ENCODE data around the gene TMA7. TPM values are rescaled to one million over a fixed set of nuclear protein-coding genes. Genes with fewer than 3 reads are reported as not detected.
A peak's percentile ranks its signal among the peaks of the same experiment; 100 is the strongest.
"Not testable (repeated sequence)": the region's sequence is repeated elsewhere in the genome, so short reads cannot be mapped to it uniquely, and the experiment has no call there.

Gene TMA7
- polyA plus RNA-seq, 1 donor from 2014 or later = 1,747 TPM

GRCh38 chr3:48473617-48473952 is 33.5 kb downstream of the TMA7 start:
- Histone ChIP-seq H3K9me3 (ENCODE audit: low read length) (no peaks in the 10 kb centered on the region), H2AFZ (ENCODE audit: low read depth, low read length) (peak overlapping the region; percentile 99), H3K36me3 (ENCODE audit: insufficient read depth, low read length) (no peaks in the 10 kb centered on the region), H3K27me3 (ENCODE audit: insufficient read depth, low read depth, low read length) (no peaks in the 10 kb centered on the region), H4K20me1 (ENCODE audit: insufficient read depth) (no peaks in the 10 kb centered on the region), H3K27ac (ENCODE audit: low read length) (peak overlapping the region; percentile 89), H3K79me2 (replicated peaks; ENCODE audit: insufficient read depth, low read length) (peaks cover 15% of the 10 kb centered on the region), H3K9ac (ENCODE audit: low read length) (peak overlapping the region; percentile 90), H3F3A (ENCODE audit: insufficient read depth, low read length, poor library complexity, severe bottlenecking) (no peaks in the 10 kb centered on the region), H3K4me2 (ENCODE audit: low read length) (no peak overlapping the region), H3K4me3 (ENCODE audit: low read length) (peak overlapping the region; percentile 73), H3K9me2 (ENCODE audit: insufficient read depth, low read length) (no peaks in the 10 kb centered on the region)
- no peak for TF ChIP-seq EZH2 (IDR thresholded peaks at IDR 0.05; ENCODE audit: borderline replicate concordance, insufficient read depth, low read length, poor library complexity, severe bottlenecking)
- no peak for TF ChIP-seq SMC3 (conservative IDR thresholded peaks at IDR 0.05; ENCODE audit: poor library complexity)
- no peak for TF ChIP-seq MXI1 (conservative IDR thresholded peaks at IDR 0.05; ENCODE audit: poor library complexity, severe bottlenecking)
- TF ChIP-seq POLR2AphosphoS5 (IDR thresholded peaks at IDR 0.05) = no peak
- no peak for TF ChIP-seq REST (IDR thresholded peaks at IDR 0.05; ENCODE audit: borderline replicate concordance)
- TF ChIP-seq EP300 (conservative IDR thresholded peaks at IDR 0.05; ENCODE audit: poor library complexity, severe bottlenecking) = no peak
- no peak for TF ChIP-seq RAD21 (conservative IDR thresholded peaks at IDR 0.05)
- TF ChIP-seq, protein P1, sequence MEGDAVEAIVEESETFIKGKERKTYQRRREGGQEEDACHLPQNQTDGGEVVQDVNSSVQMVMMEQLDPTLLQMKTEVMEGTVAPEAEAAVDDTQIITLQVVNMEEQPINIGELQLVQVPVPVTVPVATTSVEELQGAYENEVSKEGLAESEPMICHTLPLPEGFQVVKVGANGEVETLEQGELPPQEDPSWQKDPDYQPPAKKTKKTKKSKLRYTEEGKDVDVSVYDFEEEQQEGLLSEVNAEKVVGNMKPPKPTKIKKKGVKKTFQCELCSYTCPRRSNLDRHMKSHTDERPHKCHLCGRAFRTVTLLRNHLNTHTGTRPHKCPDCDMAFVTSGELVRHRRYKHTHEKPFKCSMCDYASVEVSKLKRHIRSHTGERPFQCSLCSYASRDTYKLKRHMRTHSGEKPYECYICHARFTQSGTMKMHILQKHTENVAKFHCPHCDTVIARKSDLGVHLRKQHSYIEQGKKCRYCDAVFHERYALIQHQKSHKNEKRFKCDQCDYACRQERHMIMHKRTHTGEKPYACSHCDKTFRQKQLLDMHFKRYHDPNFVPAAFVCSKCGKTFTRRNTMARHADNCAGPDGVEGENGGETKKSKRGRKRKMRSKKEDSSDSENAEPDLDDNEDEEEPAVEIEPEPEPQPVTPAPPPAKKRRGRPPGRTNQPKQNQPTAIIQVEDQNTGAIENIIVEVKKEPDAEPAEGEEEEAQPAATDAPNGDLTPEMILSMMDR (IDR thresholded peaks at IDR 0.05; ENCODE audit: poor library complexity, severe bottlenecking) = no peak
- no peak for TF ChIP-seq TAF1 (IDR thresholded peaks at IDR 0.05; ENCODE audit: low read depth)

- H3K9me2 ChIP-seq (ENCODE audit: insufficient read depth, low read length); H3K27ac ChIP-seq (ENCODE audit: low read length); H3K4me2 ChIP-seq (ENCODE audit: low read length); H3K9ac ChIP-seq (ENCODE audit: low read length); H3K36me3 ChIP-seq (ENCODE audit: insufficient read depth, low read length); H3F3A ChIP-seq (ENCODE audit: insufficient read depth, low read length, poor library complexity, severe bottlenecking); H4K20me1 ChIP-seq (ENCODE audit: insufficient read depth); H2AFZ ChIP-seq (ENCODE audit: low read depth, low read length); H3K9me3 ChIP-seq (ENCODE audit: low read length); H3K27me3 ChIP-seq (ENCODE audit: insufficient read depth, low read depth, low read length); H3K4me3 ChIP-seq (ENCODE audit: low read length): not testable (repeated sequence)
- peaks cover 15% of the 10 kb centered on the region for H3K79me2 ChIP-seq (replicated peaks; ENCODE audit: insufficient read depth, low read length)
Observed at GRCh38 chr3:48474031-48474430, 34.0 kb downstream of the TMA7 start.

GRCh38 chr3:48474619-48475018 is 34.6 kb downstream of the TMA7 start:
- no peaks in the 10 kb centered on the region for H3K36me3 ChIP-seq (ENCODE audit: insufficient read depth, low read length)
- peaks cover 15% of the 10 kb centered on the region for H3K79me2 ChIP-seq (replicated peaks; ENCODE audit: insufficient read depth, low read length)
- no peak for TF ChIP-seq EP300 (conservative IDR thresholded peaks at IDR 0.05; ENCODE audit: poor library complexity, severe bottlenecking)
- no peak for TF ChIP-seq SMC3 (conservative IDR thresholded peaks at IDR 0.05; ENCODE audit: poor library complexity)
- no peak for TF ChIP-seq REST (IDR thresholded peaks at IDR 0.05; ENCODE audit: borderline replicate concordance)
- TF ChIP-seq TAF1 (IDR thresholded peaks at IDR 0.05; ENCODE audit: low read depth) = no peak
- TF ChIP-seq POLR2AphosphoS5 (IDR thresholded peaks at IDR 0.05) = no peak
- no peak for TF ChIP-seq MXI1 (conservative IDR thresholded peaks at IDR 0.05; ENCODE audit: poor library complexity, severe bottlenecking)
- no peak for TF ChIP-seq EZH2 (IDR thresholded peaks at IDR 0.05; ENCODE audit: borderline replicate concordance, insufficient read depth, low read length, poor library complexity, severe bottlenecking)
- no peak for TF ChIP-seq RAD21 (conservative IDR thresholded peaks at IDR 0.05)
- TF ChIP-seq, protein P1 (IDR thresholded peaks at IDR 0.05; ENCODE audit: poor library complexity, severe bottlenecking) = no peak
- no peaks in the 10 kb centered on the region for H4K20me1 ChIP-seq (ENCODE audit: insufficient read depth)
- H3K4me3 ChIP-seq (ENCODE audit: low read length) = no peak overlapping the region
- no peak overlapping the region for H3K9ac ChIP-seq (ENCODE audit: low read length)
- H2AFZ ChIP-seq (ENCODE audit: low read depth, low read length) = no peak overlapping the region
- H3K9me2 ChIP-seq (ENCODE audit: insufficient read depth, low read length) = no peaks in the 10 kb centered on the region
- no peaks in the 10 kb centered on the region for H3F3A ChIP-seq (ENCODE audit: insufficient read depth, low read length, poor library complexity, severe bottlenecking)
- H3K4me2 ChIP-seq (ENCODE audit: low read length) = no peak overlapping the region
- H3K9me3 ChIP-seq (ENCODE audit: low read length) = no peaks in the 10 kb centered on the region
- H3K27ac ChIP-seq (ENCODE audit: low read length) = no peak overlapping the region
- H3K27me3 ChIP-seq (ENCODE audit: insufficient read depth, low read depth, low read length) = no peaks in the 10 kb centered on the region

All from neural cell (in vitro differentiated cells).